Measurements from ENCODE around the gene STAT3. TPM values are rescaled to one million over a fixed set of nuclear protein-coding genes. Genes with fewer than 3 reads are reported as not detected.

The STAT3 gene
- total RNA-seq, 4 donors from 2014 or later, result 115 to 298 (median 171) TPM

DNA sequence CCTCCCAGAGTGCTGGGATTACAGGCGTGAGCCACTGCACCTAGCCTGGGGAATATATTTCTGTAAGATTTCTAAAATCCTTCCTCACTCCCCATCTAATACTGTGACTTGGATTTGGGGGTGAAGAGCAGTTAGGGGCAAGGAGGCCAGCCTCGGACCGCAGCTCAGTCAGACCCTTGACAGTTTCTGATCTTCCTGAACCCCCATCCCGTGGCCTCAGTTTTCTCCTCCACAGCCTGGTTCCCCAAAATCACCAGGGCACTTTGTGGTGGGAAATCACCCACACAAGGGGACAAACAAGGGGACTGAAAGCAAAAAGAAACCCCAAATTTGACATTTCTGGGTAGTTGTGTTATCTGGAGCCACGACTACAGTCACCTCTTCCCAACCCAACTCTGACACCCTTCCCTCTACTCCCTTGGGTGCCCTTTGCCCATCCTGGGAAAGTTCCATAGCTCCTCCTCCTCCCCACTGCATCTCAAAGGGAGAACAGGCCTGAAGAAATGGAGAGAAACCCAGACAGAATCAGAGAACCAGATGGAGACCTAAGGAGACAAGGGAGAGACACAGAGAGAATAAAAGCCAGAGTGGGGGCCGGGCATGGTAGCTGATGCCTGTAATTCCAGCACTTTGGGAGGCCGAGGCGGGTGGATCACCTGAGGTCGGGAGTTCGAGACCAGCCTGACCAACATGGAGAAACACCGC lies 102.7 kb downstream of the STAT3 start:
- H3K4me3 ChIP-seq, result no peak overlapping the region
- no peaks in the 10 kb centered on the region for H3K9me3 ChIP-seq
- intact Hi-C loops (cut with DNase I; ENCODE audit: low total_unique reads), result no loop called here
- H3K27ac ChIP-seq, result no peak overlapping the region
- no peaks in the 10 kb centered on the region for H3K27me3 ChIP-seq
- H3K36me3 ChIP-seq, result no peaks in the 10 kb centered on the region
- peaks cover 6 to 7% of the 10 kb centered on the region in 2 donors for H3K4me1 ChIP-seq
- no peak for TF ChIP-seq POLR2A (IDR thresholded peaks at IDR 0.05)
- peak in 1 of 2 donors; percentile 10 for DNase-seq

- Histone ChIP-seq H3K27ac (no peak overlapping the region), H3K27me3 (no peaks in the 10 kb centered on the region), H3K4me3 (no peak overlapping the region), H3K4me1 (peaks cover 6 to 7% of the 10 kb centered on the region in 2 donors), H3K36me3 (no peaks in the 10 kb centered on the region), H3K9me3 (no peaks in the 10 kb centered on the region)
- intact Hi-C loops (cut with DNase I; ENCODE audit: low total_unique reads), result no loop called here
- TF ChIP-seq POLR2A (IDR thresholded peaks at IDR 0.05) (no peak), CTCF (IDR thresholded peaks at IDR 0.05) (no peak)
- peak in 1 of 2 donors; percentile 11 for DNase-seq
These were observed 103.7 kb downstream of the STAT3 start for GRCh38 chr17:42284566-42284965.

DNA sequence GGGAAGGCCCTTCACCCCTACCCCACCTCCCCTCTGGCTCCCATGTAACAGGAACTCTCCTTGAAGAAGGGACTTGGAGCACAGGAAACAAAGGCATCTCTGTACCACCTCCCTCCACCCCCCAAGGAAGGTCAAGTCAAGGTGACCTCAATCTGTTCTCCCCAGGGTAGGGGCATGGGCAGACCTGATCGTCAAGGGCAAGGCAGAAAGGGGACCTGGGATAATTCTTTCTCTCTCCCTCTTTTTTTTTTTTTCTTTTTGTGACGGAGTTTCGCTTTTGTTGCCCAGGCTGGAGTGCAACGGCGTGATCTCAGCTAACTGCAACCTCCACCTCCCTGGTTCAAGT lies 104.2 kb downstream of the STAT3 start:
- no peak overlapping the region for H3K4me3 ChIP-seq
- H3K36me3 ChIP-seq, result no peaks in the 10 kb centered on the region
- no peak for DNase-seq
- no peaks in the 10 kb centered on the region for H3K9me3 ChIP-seq
- H3K27ac ChIP-seq, result no peak overlapping the region
- intact Hi-C loops (cut with DNase I; ENCODE audit: low total_unique reads), result no loop called here
- H3K27me3 ChIP-seq, result no peaks in the 10 kb centered on the region
- peaks cover 6 to 7% of the 10 kb centered on the region in 2 donors for H3K4me1 ChIP-seq
- TF ChIP-seq POLR2A (IDR thresholded peaks at IDR 0.05) (no peak), CTCF (IDR thresholded peaks at IDR 0.05) (no peak)

GRCh38 chr17:42283241-42284023 lies 104.8 kb downstream of the STAT3 start:
- Histone ChIP-seq H3K9me3 (no peaks in the 10 kb centered on the region), H3K27me3 (no peaks in the 10 kb centered on the region), H3K36me3 (no peaks in the 10 kb centered on the region), H3K27ac (no peak overlapping the region), H3K4me1 (peaks cover 6 to 7% of the 10 kb centered on the region in 2 donors), H3K4me3 (no peak overlapping the region)
- peak in 1 of 2 donors; percentile 7 for DNase-seq
- intact Hi-C loops (cut with DNase I; ENCODE audit: low total_unique reads), result no loop called here
- TF ChIP-seq POLR2A (IDR thresholded peaks at IDR 0.05) (no peak), CTCF (IDR thresholded peaks at IDR 0.05) (no peak)

GRCh38 chr17:42282478-42283080 lies 105.7 kb downstream of the STAT3 start:
- no peak for TF ChIP-seq POLR2A (IDR thresholded peaks at IDR 0.05)
- no peaks in the 10 kb centered on the region for H3K36me3 ChIP-seq
- no peak overlapping the region for H3K27ac ChIP-seq

More at GRCh38 chr17:42282478-42283080, 105.7 kb downstream of the STAT3 start:
- DNase-seq, result no peak
- Histone ChIP-seq H3K27me3 (no peaks in the 10 kb centered on the region), H3K4me1 (peaks cover 6 to 7% of the 10 kb centered on the region in 2 donors), H3K9me3 (no peaks in the 10 kb centered on the region), H3K4me3 (no peak overlapping the region)
- intact Hi-C loops (cut with DNase I; ENCODE audit: low total_unique reads), result no loop called here
